Cardiac atrium fibroblast (primary cell): ENCODE data around the gene DNASE1L1. TPM values are rescaled to one million over a fixed set of nuclear protein-coding genes. Genes with fewer than 3 reads are reported as not detected.

ENCODE experiments used
- total RNA-seq: library from RNA; depleted of rRNA; stranded (reverse); fragments of >200 nt; gene quantifications from 2 replicates; pipeline ENCODE4 v1.2.3, GENCODE V29; 2015

Gene DNASE1L1, protein sequence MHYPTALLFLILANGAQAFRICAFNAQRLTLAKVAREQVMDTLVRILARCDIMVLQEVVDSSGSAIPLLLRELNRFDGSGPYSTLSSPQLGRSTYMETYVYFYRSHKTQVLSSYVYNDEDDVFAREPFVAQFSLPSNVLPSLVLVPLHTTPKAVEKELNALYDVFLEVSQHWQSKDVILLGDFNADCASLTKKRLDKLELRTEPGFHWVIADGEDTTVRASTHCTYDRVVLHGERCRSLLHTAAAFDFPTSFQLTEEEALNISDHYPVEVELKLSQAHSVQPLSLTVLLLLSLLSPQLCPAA
- total RNA-seq, result 35.8 and 45.7 TPM in 2 replicates

DNA sequence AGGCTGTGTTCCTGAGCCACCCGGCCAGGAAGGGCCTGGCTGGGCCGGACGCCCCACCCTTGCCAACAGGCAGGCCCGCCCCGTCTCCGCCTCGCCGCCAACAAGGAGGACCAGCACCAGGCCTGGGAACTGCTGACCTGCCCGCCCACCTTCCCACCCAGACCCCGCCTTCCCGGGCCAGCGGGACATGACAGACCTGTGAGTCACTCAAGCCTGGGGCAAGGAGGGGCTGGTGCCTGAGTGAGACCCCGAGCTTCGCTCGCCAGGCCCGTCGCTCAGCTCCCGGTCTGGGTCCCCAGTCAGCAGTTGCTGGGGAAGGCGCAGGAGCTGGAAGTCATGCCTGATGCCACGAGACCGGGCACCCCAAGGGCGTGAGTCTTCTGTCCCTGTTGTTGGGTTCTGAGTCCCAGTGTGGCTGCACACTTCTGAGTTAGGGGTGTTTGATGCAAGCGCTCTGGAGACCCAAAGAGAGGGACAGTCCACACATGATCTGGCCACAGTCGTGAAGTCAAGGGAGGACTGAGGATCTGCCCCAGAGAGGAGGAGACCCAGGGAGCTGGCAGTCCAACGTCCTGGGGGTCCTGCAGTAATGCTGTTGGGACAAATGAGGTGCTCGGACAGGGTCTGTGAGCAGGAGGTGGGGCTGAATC is at the start of gene DNASE1L1:
Gene DNASE1L1 (minus strand): TSS at position 33 of the 650 bp plus-strand sequence. CDS start 3,686 bp downstream, outside the sequence.

DNA sequence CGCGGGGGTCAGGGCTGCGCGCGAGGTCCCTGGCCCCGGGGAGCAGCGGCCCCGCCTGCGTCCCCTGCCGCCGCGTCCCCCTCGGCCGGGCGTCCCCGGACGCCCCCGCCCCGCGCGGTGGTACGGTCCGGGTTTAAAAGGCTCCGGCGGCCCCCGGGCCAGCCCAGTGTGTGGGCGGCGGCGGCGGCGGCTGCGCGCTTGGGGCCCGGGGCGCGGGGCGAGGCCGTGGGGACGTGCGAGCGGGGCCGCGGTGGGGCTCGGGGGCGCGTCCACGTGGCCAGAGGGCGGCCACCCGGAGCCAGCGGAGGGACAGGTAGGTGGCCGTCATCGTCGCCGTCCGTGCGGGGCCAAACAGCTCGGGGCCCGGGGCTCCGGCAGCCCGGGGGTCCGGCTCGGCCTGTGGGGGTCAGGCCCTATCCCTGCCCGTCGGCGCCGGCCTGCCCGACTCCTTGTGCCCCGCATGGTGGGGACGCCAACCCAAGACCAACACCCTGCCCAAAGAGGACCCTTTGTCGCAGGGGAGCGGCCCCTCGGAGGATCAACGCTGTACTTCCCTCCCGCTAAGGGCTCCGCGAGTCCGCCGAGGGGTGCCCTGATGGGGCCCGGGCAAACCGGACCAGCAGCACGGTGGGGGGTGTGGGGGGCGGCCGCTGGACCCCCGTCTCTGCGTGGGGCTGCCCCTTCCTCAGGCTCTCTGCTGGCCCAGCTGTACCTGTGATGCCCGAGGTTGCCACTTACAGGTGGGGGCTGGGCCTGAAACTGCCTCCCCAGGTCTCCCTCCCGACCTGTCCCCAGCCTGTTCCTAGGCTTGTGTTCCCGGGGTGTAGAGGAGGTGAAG is 49.3 kb upstream of the DNASE1L1 start, which contains the start of gene PLXNA3:
Gene PLXNA3 (plus strand): TSS at position 166 of the 838 bp plus-strand sequence. CDS start 1,903 bp downstream, outside the sequence.

DNA sequence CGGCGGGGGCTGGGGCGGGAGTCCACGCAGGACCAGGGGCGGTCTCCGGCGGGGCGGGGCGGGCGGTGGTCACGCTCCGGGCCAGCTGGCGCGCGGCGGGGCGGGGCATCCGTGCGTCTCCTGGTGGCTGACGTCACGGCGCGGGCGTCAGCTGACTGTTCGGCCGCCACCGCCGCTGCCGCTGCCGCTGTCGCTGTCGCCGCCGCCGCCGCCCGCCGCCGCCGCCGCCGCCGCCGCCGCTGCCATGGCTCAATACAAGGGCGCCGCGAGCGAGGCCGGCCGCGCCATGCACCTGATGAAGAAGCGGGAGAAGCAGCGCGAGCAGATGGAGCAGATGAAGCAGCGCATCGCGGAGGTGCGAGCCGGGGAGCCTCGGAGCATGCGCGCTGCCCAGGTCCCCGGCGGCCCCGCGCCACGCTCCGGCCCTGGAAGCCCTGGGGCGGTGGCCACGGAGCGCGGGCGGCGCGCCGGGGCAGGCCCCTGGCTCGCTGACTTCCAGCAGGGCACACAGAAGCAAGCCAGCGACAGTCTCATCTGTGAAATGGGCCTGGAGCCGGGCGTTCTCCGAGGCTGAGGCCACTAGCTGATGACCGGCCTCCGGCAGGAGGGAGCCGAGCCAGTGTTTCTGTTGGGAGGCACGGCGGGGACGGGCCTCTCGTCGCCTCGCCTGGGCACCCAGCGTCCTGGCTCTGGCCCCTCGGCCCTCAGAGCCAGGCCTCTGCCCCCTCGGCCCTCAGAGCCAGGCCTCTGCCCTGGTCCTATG is 35.1 kb upstream of the DNASE1L1 start, which contains the start of gene FAM50A:
Gene FAM50A (plus strand): TSS at position 150 of the 763 bp plus-strand sequence. CDS start 95 bp downstream, at position 245.

DNA sequence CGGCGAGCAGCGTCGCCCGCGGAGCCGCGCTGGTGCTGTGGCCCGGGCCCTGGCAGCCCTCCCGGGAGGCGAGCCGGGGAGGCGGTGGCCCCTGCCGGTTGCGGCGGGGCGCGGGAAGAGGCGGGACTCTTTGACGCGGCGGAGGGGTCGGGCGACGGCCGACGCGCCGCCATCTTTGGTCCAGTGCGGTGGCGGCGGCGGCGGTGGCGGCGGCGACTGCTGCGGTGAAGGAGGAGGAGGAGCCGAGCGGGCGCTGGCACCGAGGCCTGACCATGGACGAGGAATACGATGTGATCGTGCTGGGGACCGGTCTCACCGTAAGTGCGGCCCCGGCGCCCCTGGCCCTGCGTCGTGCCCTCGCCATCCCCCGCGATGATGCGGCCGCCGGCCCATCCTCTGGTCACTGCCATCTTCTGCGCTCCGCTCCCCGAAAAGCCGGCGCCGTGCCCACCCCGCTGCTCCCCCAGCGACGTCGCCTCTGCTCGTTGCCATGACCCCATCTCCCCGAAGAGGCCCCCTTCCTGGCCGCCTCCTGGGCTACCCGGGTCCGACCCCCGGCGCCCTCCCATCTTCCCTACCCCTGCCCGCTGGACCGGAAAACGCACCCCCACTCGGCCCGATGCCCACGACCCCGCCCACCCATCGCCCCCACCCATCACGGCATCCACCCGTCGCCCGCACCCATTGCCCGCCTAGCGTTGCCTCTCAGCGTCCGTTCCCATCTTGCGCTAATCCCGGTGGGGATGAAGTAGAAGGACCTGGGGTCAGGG is 28.1 kb upstream of the DNASE1L1 start, which contains the start of gene GDI1:
Gene GDI1 (plus strand): TSS at position 172 of the 770 bp plus-strand sequence. CDS start 101 bp downstream, at position 273.

DNA sequence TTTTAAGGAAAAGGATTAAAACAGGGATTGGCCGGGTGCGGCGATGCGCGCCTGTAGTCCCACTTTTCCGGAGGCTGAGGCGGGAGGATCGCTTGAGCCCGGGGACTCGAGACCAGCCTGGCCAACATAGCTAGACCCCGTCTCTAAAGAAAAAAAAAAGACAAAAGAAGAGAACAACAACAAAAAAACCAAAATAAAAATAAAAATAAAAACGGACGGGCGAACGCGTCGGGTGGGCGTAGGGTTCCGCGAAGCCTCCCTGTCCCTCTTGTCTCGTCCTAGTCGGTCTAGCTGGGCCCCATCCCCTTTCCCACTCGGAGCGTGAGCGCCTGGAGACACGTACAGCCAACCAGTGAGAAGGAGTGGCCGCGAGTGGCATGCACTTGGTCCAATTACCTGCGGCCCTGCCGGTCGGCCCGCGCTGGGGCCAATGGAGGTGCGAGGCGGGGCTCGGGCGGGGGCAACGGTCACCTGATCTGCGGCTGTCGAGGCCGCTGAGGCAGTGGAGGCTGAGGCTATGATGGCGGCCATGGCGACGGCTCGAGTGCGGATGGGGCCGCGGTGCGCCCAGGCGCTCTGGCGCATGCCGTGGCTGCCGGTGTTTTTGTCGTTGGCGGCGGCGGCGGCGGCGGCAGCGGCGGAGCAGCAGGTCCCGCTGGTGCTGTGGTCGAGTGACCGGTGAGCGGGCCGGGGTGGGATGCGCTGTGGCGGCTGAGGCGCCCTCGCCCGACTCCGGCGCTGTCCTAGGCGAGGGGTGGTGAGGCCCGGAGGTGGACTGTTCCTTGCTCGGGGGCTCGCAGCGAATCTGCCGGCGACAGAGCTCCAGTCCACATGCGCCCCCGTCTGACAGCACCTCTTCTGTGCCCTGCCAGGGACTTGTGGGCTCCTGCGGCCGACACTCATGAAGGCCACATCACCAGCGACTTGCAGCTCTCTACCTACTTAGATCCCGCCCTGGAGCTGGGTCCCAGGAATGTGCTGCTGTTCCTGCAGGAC is 19.4 kb upstream of the DNASE1L1 start, which contains the start of gene ATP6AP1:
Gene ATP6AP1 (plus strand): TSS at position 502 of the 996 bp plus-strand sequence. CDS start 16 bp downstream, at position 518.

DNA sequence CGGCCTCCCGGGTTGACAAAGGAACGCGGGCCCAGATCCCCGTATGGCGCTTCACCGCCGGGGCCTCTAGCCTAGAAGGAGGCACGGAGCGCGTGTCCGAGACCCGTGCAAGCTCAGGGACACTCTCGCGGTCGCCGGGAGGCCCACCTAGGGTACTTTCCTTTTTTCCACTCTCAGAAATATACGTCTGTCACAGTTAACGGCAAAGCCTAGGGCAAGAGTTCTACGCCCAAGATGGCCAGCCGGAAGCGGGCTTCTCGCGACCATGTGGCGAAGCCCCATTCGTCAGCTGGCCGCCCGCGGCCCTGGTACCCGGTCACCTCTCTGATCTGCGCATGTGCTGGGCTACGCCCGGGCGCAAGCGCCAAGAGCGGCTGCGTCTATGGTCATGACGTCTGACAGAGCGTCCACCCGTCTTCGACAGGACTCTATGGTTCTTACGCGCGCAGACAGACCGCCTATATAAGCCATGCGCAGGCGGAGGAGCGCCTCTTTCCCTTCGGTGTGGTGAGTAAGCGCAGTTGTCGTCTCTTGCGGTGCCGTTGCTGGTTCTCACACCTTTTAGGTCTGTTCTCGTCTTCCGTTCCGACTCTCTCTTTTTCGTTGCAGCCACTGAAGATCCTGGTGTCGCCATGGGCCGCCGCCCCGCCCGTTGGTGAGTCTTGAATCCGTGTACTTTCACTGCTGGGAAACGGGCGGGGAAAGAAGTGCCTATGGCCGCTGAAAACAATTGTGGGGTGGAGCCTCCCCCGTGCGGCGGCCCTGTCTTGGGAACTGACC is 11.0 kb downstream of the DNASE1L1 start, which contains the start of gene RPL10:
Gene RPL10 (plus strand): TSS at position 490 of the 780 bp plus-strand sequence. CDS start 143 bp downstream, at position 633.

DNA sequence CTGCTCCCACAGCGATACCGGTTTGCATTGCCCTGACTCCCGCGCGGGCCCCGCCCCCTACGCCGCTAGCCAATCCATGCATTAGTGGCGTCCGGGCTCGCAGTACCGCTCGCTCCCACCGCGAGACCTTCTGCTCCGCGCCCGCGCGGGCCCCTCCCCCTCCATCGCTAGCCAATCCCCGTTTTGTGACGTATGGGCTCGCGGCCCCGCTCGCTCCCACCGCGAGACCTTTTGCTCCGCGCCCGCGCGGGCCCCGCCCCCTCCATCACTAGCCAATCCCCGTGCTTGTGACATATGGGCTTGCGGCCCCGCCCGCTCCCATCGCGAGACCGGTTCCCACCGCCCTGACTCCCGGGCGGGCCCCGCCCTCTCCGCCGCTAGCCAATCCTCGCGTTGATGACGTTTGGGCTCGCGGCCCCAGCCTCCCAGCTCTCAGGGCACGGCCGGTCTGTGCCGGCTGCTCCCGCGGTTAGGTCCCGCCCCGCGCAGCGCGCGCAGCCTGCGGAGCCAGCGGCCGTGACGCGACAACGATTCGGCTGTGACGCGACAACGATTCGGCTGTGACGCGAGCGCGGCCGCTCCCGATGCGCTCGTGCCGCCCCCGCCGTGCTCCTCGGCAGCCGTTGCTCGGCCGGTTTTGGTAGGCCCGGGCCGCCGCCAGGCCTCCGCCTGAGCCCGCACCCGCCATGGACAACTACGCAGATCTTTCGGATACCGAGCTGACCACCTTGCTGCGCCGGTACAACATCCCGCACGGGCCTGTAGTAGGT is 30.1 kb downstream of the DNASE1L1 start, which contains the start of gene EMD:
Gene EMD (plus strand): TSS at position 497 of the 770 bp plus-strand sequence. CDS start 190 bp downstream, at position 687.

DNA sequence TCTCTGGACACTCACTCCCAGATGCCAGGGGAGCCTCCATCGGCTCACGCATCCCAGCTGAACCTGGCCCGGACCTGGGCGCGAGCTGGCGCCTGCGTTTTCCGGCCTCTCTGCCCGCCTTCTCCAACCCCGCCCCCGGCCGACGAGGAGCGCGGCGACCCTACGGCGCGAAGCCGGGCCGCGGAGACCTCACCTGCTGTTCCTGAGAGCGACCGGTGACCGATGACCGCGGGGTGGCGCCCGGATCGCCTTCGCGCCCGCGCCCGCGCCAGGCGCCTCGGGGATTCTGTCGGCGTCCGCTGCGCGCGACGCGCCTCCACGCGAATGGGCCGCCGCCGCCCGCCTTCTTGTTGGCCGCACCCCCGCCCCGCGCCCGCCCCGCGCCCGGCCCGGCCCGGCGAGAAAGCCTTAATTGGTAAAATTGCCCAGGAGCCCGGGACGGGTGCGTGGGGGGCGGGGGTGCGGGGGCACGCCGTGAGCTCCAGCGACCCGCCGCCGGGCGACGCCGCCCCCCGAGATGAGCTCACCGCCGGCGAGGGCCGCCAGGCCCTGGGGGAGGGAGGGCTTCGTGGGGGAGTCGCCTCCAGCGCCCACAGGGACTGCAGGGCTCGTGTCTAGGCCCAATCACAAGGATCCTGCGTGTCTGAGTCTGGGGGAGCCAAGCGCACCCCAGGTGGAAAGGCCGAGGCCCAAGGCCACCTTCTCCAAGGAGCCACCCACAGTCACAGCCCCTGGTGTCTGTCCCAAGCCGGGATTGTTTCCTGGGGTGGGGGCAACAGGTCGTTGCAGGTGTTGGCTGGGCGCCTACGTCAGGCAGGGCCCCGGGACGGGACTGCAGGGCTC is 34.5 kb downstream of the DNASE1L1 start, which contains the start of gene FLNA:
Gene FLNA (minus strand): TSS at position 322 of the 843 bp plus-strand sequence. CDS start 3,389 bp downstream, outside the sequence.

Other genes with a start within 250 kb of the DNASE1L1 start
- not detected in 2 replicates for gene OPN1MW, start 226.7 kb downstream of the DNASE1L1 start, total RNA-seq
- gene OPN1MW2, start 189.5 kb downstream of the DNASE1L1 start, total RNA-seq, result not detected in 2 replicates
- gene OPN1MW3, start 151.7 kb downstream of the DNASE1L1 start, total RNA-seq, result not detected in 2 replicates
- gene TEX28, start 114.1 kb downstream of the DNASE1L1 start, total RNA-seq, result not detected in 2 replicates
- not detected in 2 replicates for gene TKTL1, start 113.5 kb downstream of the DNASE1L1 start, total RNA-seq
- 1,709 and 1,856 TPM in 2 replicates for gene FLNA, start 34.6 kb downstream of the DNASE1L1 start, total RNA-seq
- gene EMD, start 30.0 kb downstream of the DNASE1L1 start, total RNA-seq, result 54.3 and 54.6 TPM in 2 replicates
- gene RPL10, start 10.9 kb downstream of the DNASE1L1 start, total RNA-seq, result 8,491 and 9,302 TPM in 2 replicates
- gene TAFAZZIN, start 2.3 kb upstream of the DNASE1L1 start, total RNA-seq, result 19.1 and 28.9 TPM in 2 replicates
- 43.1 and 68.5 TPM in 2 replicates for gene ATP6AP1, start 19.4 kb upstream of the DNASE1L1 start, total RNA-seq
- 131 TPM in 2 replicates for gene GDI1, start 27.9 kb upstream of the DNASE1L1 start, total RNA-seq
- gene FAM50A, start 34.9 kb upstream of the DNASE1L1 start, total RNA-seq, result 54.2 and 83.9 TPM in 2 replicates
- 16.4 and 27.9 TPM in 2 replicates for gene PLXNA3, start 49.0 kb upstream of the DNASE1L1 start, total RNA-seq
- gene LAGE3, start 70.0 kb upstream of the DNASE1L1 start, total RNA-seq, result 37.9 and 38.1 TPM in 2 replicates
- 29.8 and 54.5 TPM in 2 replicates for gene UBL4A, start 77.4 kb upstream of the DNASE1L1 start, total RNA-seq
- gene SLC10A3, start 81.4 kb upstream of the DNASE1L1 start, total RNA-seq, result 35.5 and 50.5 TPM in 2 replicates
- gene FAM3A, start 107.0 kb upstream of the DNASE1L1 start, total RNA-seq, result 43.1 and 44.9 TPM in 2 replicates
- gene G6PD, start 137.6 kb upstream of the DNASE1L1 start, total RNA-seq, result 285 and 345 TPM in 2 replicates
- 10.7 and 15.7 TPM in 2 replicates for gene IKBKG, start 138.4 kb upstream of the DNASE1L1 start, total RNA-seq
- not detected in 2 replicates for gene CTAG1A, start 175.9 kb upstream of the DNASE1L1 start, total RNA-seq
- not detected in 2 replicates for gene CTAG1B, start 210.0 kb upstream of the DNASE1L1 start, total RNA-seq
- not detected in 2 replicates for gene CTAG2, start 244.3 kb upstream of the DNASE1L1 start, total RNA-seq